HG03442 (cell line): ENCODE data around the gene SSTR5.

Experiments used
- ATAC-seq: cut with Tn5 transposase; IDR thresholded peaks from one replicate; pipeline ENCODE4 v1.9.1; 2021; ENCODE audit warnings: mild to moderate bottlenecking, moderate library complexity; ENCODE audit not compliant: unreplicated experiment

SSTR5 gene

GRCh38 chr16:1119766-1120576 lies 47.4 kb downstream of the SSTR5 start:
- no peak for ATAC-seq

GRCh38 chr16:1120577-1120941 lies 48.0 kb downstream of the SSTR5 start:
- no peak for ATAC-seq

- no peak for ATAC-seq
Measured at GRCh38 chr16:1121009-1121408, 48.5 kb downstream of the SSTR5 start.

GRCh38 chr16:1121601-1122397 lies 49.3 kb downstream of the SSTR5 start:
- no peak for ATAC-seq

GRCh38 chr16:1122398-1122765 lies 49.8 kb downstream of the SSTR5 start:
- ATAC-seq = no peak

- ATAC-seq = no peak
Measured at GRCh38 chr16:1123525-1124230, 51.1 kb downstream of the SSTR5 start.

GRCh38 chr16:1124291-1124690 lies 51.7 kb downstream of the SSTR5 start:
- no peak for ATAC-seq

- ATAC-seq = no peak
Measured at GRCh38 chr16:1124795-1125194, 52.2 kb downstream of the SSTR5 start.

- ATAC-seq = no peak
Measured at GRCh38 chr16:1125471-1125870, 52.9 kb downstream of the SSTR5 start.

GRCh38 chr16:1126044-1126443 lies 53.5 kb downstream of the SSTR5 start:
- no peak for ATAC-seq

- no peak for ATAC-seq
Measured at GRCh38 chr16:1126586-1126985, 54.0 kb downstream of the SSTR5 start.

- ATAC-seq = no peak
Measured at GRCh38 chr16:1127101-1127500, 54.6 kb downstream of the SSTR5 start.

- no peak for ATAC-seq
Measured at GRCh38 chr16:1127971-1128715, 55.6 kb downstream of the SSTR5 start.

GRCh38 chr16:1129106-1129960 lies 56.8 kb downstream of the SSTR5 start:
- ATAC-seq = no peak

GRCh38 chr16:1130382-1130781 lies 57.8 kb downstream of the SSTR5 start:
- no peak for ATAC-seq
